Amniotic epithelial cell (primary cell): ENCODE measurements around the gene PRPF39.

Source experiments
- DNase-seq: peaks from one replicate; pipeline ENCODE4 v3.0.0-alpha.2; 2010; ENCODE audit warnings: low read depth

PRPF39 gene

GRCh38 chr14:45082420-45082819 lies 1.5 kb upstream of the PRPF39 start:
- DNase-seq, result no peak

- DNase-seq, result no peak
These were observed 320 bp upstream of the PRPF39 start for GRCh38 chr14:45083617-45083975.

DNA sequence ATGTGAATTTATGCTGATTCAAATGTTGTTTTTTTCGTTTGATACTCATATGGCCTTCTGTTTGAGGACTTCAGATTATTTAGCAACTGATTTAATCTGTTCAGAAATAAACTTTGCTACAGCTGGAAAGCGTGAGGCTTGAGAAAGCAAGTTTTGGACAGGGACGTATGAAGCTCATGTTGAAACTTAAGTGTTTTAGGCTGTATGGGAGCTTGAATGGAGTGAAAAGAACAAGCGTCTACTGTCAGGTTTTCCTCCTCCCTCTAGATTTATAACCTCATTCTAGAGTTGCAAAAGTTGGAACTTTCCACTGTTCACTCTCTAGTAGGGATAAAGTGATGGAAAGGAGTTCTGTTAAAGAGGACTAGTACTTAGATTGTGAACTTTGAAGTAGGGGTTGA lies 1.0 kb downstream of the PRPF39 start:
- DNase-seq, result peak; percentile 81

DNA sequence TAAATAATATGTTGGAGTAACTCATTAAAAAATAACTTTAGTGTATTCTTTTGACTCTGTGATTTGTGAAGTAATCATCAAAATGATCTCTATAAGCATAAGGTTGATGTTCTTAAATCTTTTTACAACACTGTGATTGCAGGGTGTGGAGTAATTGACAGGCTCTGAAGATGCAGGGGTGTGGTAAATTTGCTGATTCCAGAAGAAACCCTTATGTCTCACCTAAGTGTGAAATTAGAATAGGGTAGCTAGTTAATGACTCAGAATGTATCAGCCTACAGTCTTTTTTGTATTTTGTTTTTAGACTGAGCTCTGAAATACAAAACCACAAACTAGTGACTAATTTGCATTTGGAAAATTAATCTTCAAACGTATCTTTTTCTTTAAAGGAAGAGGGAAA lies 5.9 kb downstream of the PRPF39 start:
- peak; percentile 58 for DNase-seq

GRCh38 chr14:45091710-45092109 lies 7.8 kb downstream of the PRPF39 start:
- peak; percentile 26 for DNase-seq

DNA sequence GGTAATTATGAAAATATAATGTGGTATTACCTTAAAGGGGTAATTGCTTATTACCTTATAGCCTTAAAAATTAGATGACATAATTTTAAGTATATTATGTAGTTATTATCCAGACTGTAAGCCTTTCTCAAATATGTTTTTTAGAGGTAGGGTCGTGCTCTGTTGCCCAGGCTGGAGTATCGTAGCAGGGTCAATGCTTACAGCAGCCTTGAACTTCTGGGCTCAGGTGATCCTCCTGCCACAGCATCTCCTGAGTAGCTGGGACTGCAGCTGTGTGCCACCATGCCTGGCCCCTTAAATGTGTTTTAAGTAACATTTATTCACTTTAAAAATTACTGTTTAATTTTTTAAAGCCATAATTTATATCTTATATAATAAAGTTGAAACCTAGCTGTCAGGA lies 10.4 kb downstream of the PRPF39 start:
- DNase-seq, result no peak

DNA sequence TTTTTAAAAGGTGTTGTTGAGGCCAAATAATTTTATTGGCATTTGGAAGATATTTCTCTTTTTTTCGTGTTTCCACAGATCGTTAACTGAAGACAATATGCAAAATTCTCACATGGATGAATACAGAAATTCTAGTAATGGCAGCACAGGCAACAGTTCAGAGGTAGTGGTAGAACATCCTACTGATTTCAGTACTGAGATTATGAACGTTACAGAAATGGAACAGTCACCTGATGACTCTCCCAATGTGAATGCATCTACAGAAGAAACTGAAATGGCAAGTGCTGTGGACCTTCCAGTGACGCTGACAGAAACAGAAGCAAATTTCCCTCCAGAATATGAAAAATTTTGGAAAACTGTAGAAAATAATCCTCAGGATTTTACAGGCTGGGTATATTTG lies 11.2 kb downstream of the PRPF39 start:
- DNase-seq, result no peak

GRCh38 chr14:45096218-45096617 lies 12.3 kb downstream of the PRPF39 start:
- no peak for DNase-seq

DNA sequence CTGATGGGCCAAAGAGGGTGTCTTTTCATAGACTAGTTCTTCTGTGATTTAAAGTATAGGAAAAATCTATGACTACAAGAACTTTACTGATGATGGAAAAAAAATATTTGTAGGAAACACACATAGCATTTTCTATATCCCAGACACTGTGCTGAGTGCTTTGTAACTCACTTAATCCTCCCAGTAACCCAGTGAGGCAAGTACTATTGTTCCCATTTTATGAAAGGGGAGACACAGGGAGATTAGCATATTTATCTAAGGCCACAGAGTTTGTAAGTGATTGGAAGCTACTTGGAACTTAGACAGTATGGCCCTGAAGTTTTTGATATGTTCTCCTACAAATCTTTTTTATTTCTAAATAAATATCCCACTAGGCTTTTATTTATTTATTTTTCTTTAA lies 19.9 kb downstream of the PRPF39 start:
- DNase-seq, result no peak

DNA sequence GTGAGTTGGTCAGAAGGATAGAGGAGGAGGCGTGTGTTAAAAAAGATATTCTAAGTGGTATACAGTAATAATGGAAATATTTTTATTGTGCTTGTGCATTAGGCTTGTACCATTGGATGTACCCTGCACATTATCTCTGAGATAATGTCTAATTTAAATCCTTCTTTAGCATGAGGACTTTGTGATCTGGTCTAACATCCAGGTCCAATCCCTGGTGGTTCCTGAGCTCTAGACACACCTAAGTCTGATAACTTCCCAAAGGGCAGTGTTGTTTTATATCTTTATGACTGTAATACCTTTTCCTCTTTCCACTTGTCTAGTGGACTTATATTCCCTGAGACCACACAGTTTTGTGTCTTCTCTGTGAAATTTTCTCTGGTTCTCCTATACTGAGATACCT lies 20.6 kb downstream of the PRPF39 start:
- no peak for DNase-seq

DNA sequence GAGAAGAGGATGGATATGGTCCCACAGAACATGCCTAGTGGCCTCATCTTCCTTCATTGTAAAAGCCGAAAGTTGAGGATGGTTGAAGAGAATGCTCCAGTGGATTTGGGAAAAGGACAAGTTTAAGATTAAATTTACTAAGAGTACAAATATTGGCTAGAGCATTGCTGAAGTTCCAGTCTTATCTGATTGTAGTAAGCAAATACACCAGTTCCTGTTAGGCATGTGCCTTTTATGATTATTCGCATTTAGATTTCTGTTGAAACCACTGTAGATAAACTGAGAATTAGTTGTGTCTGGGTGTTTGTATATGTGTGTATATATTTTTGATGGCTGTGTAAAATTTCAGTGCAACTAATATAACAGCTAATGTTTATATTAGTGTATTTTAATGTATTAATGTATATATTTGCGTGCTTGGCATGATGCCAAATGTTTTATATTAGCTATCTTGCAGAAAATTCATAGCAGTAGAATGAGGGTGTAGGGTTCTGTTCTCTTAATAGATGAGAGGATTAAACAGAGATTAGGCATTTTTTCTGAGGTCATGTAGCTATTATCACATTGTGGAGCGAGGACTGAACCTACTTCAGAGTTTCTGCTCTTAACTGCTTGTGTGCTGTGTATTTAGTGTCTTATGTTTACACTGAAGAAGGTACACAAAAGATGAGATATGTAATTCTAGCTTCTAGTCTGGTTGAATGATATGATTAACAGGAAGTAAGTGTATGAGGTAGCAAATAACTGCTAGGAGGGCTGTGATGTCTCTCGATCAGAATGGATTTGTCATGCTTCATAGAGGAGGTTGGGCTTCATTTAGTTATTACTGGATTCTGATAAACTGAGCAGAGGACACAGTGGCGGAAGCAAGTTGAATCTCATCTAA lies 29.2 kb downstream of the PRPF39 start:
- peak; percentile 16 for DNase-seq

DNA sequence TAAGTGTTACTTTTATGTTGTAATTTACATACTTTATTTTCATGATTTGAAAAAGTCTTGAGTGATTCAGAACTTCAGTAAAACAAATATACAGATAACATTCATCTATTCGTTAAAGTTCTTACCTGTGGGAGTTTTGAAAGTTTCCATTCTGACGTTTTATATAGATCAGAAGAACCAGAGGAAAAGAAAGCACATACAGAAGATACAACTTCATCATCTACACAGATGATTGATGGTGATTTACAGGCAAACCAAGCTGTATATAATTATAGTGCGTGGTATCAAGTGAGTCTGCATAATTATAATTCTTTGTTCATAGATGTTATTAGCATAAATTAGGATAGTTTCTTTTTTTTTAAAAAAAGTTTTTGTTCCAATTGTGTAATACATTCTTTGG lies 30.4 kb downstream of the PRPF39 start:
- DNase-seq, result no peak

DNA sequence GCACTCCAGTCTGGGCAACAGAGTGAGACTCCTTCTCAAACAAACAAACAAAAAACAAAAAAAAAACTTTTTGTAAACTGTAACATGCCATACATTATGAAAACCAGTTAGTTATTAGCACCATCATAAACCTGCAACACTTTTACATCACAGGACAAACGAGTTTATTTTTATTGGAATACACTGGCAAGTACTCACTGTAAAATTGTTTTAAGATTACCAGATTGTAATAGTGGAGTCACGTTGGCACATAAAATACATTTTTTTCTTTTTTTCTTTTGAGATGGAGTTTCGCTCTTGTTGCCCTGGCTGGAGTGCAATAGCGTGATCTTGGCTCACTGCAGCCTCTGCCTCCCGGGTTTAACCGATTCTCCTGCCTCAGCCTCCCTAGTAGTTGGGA lies 34.7 kb downstream of the PRPF39 start:
- no peak for DNase-seq

- DNase-seq, result no peak
These were observed 36.2 kb downstream of the PRPF39 start for GRCh38 chr14:45120096-45120495.

GRCh38 chr14:45123271-45123670 lies 39.4 kb downstream of the PRPF39 start:
- no peak for DNase-seq

- no peak for DNase-seq
These were observed 41.8 kb downstream of the PRPF39 start for GRCh38 chr14:45125754-45126153.

DNA sequence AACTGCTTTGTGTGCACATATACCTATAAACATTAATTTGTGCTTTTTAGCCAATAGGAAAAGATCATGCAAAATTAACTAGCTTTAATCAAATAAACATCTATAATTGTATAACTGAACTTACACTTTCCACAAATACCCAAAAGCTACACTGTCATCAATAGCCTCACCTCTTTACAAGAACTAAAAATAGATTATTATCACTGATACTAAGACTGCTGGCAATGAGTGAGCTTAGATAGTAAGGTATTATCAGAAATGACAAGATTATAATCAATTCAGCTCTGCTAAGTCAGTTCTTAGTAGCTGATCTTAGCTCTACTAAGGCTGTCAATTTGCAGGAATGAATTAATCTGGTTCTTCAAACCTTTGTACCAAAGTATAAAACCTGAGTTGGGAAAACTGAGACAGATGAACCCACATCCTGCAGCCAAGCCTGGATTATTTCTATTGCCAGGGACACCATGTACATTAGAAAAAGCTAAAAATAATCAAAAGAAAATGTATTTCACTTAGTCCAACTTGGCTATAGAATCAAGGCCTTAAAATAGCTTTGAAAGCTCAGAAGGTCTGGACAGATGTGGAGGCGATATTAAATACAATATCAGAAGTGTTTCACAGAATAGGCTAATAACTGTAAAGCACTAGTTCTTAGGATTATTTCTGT lies 45.2 kb downstream of the PRPF39 start:
- DNase-seq, result no peak

- DNase-seq, result no peak
These were observed 49.8 kb downstream of the PRPF39 start for GRCh38 chr14:45133683-45134050.

GRCh38 chr14:45134051-45134958 lies 50.4 kb downstream of the PRPF39 start, which contains the start of gene FKBP3:
Gene FKBP3, minus strand, starts transcription at chr14:45134481. Its CDS starts 25 bp downstream, at chr14:45134456.
- DNase-seq, result peak; percentile 98

DNA sequence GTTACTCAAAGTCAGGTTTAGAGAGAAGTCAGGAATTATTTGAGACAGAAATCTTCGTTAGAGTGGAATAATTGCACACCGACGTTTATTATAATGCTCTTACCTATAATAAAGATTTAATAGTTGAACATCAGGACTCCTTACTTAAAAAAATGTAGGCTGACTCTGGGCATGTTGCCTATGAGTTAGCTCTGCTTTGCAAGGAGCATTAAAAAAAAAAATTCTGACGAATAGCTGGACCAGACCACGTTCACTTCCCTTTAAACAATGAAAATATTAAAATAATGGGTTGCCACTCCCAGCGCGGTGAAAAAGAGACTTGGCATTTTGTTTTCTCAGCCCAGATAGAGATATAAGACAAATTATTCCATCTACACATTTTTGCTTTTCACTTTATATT lies 51.2 kb downstream of the PRPF39 start:
- peak; percentile 43 for DNase-seq

DNA sequence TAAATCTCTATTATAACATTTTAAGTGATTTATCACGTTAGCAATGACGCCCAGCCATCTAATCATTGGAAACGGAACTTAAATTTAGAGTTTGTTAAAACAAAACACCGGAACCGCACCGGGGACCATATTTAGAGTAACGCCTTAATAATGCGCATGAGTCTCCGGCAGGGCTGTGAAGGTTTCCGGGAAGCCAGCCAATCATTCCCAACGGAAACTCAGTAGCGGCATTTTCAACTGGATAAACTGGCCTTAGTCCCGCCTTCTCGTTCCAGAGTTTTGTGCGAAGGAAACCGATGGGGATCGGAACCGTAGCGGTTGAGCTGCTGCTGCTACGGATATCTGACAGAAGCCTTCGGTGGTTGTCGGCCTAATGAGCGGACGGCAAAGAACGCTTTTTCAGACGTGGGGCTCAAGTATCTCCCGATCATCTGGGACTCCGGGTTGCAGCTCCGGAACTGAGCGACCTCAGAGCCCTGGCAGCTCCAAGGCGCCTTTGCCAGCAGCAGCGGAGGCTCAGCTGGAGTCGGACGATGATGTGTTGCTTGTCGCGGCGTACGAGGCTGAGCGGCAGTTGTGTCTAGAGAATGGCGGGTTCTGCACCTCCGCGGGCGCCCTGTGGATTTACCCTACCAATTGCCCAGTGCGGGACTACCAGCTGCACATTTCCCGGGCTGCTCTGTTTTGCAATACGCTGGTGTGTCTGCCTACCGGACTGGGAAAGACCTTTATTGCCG lies 51.9 kb downstream of the PRPF39 start, which contains the start of gene FANCM:
TSS of gene FANCM (plus strand) at position 272 of the 737 bp plus-strand sequence. CDS start at position 374, 102 bp downstream.
- DNase-seq, result peak; percentile 97

DNA sequence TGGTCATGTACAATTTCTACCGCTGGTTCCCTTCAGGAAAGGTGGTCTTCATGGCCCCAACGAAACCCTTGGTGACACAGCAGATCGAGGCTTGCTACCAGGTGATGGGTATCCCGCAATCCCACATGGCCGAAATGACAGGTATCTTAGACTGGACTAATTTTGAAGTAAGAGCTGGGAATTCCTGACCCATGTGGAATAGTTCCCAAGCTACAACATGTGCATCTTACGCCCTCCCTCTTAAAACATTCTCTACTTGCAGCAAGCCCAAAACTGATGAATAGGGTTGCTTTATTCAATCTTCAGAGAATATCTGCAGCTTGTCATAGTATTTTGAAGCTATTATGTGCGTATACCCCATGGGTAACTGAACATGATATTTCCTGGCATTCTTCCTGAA lies 52.5 kb downstream of the PRPF39 start:
- peak; percentile 14 for DNase-seq
